GM10847 (cell line): ENCODE results near the gene SP8.

Source experiments
- POLR2A ChIP-seq: IDR thresholded peaks from 2 replicates; pipeline ENCODE4 v1.6.1; 2011; ENCODE audit not compliant: insufficient read length; ENCODE audit errors: extremely low read depth

Gene SP8

GRCh38 chr7:20786779-20787659 is at the start of gene SP8:
TSS of gene SP8 (minus strand) at chr7:20786886. CDS start at chr7:20786798, 88 bp downstream.
- TF ChIP-seq POLR2A, result no peak

- no peak for TF ChIP-seq POLR2A
Observed at GRCh38 chr7:20835111-20835750, 48.5 kb upstream of the SP8 start.

DNA sequence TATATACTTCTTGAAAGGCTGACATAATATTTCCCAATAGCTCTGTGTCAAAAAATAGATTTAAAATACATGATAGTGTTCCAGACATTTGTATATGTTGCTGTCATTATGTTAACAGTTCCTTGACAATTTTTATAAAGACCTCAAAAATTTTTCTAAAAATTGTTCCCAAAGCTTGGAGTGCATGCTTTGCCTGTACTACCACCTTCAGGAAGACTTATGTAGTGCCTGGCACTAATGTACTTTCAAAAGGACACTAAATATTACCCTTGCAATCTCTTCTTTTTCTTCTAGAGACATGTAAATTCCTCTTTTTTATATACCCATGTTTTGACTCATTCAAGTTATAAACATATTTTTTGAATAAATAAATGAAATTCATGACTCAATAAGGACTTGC is 48.0 kb upstream of the SP8 start:
- TF ChIP-seq POLR2A, result no peak

- TF ChIP-seq POLR2A, result no peak
Observed at GRCh38 chr7:20831956-20832355, 45.3 kb upstream of the SP8 start.

DNA sequence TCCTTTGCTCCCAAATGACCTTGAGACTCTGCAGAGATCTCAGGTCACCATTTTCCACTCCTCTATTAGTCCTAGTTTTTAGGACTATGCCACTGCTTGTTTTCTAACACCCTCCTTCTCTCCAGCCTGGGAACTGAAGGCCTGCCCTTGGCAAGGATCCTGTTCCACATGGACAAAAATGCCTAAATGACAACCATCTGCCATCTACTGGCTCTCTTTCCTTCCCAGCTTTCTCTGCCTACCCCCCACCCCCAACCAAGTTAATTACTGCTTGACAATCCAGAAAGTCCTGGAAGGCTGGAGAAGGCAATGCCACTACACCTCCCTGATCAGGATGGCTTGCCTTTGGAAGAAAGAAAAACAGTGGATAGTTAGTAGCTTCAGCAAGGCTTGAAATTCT is 44.8 kb upstream of the SP8 start:
- no peak for TF ChIP-seq POLR2A

GRCh38 chr7:20828947-20829346 is 42.3 kb upstream of the SP8 start:
- no peak for TF ChIP-seq POLR2A

DNA sequence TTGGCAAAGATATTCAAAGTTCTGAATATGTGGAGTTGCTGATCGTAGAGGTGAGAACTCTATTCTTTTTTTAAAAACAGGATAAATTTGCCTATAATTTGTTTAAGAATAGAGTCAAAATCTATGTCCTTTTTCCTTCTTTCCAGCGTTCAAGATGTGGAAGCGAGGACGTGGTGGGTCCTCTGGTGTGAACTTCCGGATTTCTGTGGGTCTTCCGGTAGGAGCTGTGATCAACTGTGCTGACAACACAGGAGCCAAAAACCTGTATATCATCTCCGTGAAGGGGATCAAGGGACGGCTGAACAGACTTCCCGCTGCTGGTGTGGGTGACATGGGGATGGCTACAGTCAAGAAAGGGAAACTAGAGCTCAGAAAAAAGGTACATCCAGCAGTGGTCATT is 40.5 kb upstream of the SP8 start:
- TF ChIP-seq POLR2A, result no peak

GRCh38 chr7:20826243-20826642 is 39.6 kb upstream of the SP8 start:
- no peak for TF ChIP-seq POLR2A

- no peak for TF ChIP-seq POLR2A
Observed at GRCh38 chr7:20825555-20825954, 38.9 kb upstream of the SP8 start.

- no peak for TF ChIP-seq POLR2A
Observed at GRCh38 chr7:20816372-20816959, 29.8 kb upstream of the SP8 start.

- no peak for TF ChIP-seq POLR2A
Observed at GRCh38 chr7:20804345-20804744, 17.7 kb upstream of the SP8 start.

DNA sequence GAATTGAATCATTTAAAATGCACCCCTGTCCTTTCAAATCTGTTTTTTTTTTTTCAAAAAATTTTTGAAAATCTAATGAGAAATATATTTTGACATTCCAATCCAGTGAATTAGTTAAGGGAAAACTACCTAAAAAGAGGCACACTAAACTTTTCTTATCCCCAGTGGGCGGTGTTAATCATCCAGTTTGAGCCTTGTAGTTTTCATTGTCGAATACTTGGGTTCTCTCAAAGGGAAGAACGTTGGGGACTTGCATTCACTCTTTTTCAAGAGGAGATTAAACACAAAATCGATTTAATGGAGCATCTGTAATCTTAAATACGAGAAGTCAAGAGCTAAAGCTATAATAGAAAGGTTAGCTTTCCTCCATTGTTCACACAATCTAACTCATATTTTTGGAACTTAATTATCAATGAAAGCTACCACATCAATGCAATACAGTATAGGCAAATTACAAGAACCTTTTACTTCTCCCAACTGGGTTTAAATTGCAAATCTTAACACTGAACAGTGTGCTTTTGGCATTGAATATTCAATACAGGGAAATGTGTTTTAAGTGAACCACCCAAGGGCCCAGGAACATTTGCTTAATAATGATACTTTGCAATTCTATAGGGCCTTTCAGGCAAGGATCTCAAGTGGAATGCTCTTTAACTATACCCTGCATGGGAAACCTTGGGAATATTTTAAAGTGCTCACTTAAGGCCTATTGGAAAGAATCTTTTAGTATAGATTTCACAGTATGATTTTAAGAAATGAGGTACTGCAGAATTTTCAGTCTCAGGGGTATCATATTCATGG is 13.1 kb upstream of the SP8 start:
- no peak for TF ChIP-seq POLR2A

DNA sequence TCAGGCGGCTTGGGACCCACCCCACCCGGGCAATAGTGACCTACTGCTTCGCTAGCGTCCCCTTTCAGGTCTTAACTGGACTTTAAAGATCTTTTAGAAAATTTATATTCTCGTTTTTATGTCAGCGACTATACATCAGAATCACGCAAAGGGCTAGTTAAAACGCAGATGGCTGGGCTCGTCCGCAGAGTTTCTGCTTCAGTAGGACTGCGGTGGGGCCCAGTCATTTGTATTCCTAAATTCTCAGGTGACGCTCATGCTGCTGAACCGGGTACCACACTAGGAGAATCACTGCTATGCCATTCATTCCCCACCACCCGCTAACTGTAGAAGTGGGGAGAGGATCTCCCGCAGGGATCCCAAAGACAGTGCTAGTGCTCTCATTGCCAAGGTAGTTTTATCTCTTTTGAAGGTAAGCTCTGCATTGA is 12.0 kb upstream of the SP8 start:
- TF ChIP-seq POLR2A, result no peak

- TF ChIP-seq POLR2A, result no peak
Observed at GRCh38 chr7:20798081-20798693, 11.5 kb upstream of the SP8 start.

DNA sequence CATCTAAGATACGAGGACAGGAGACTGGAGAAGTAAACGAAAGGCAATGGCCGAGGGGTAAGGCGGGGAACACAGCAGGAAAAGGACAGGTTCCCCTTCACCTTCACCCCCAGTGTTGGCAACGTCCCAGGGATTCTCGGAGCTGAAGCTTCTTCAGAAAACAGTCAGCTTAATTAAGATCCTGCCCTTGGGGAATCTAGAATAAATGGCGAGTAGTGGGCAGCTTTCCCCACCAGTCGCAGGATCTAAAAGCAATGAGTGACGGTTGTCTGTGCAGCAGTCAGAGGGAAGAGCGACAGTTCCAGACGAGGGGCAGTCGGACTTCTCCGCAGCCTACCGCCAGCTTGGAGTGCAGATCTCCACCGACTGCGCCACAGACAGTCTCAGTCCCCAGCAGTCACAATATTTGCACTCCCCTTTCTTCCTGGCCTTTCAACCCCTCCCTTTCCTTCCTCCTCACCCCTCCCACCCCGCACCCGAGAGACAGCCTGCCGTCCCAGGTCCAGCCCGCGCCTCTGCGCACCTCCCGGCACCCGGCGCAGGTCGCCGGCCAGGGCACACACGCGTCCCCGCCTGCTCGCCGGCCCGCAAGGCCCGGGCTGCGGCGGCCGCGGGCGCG is 10.9 kb upstream of the SP8 start:
- no peak for TF ChIP-seq POLR2A

DNA sequence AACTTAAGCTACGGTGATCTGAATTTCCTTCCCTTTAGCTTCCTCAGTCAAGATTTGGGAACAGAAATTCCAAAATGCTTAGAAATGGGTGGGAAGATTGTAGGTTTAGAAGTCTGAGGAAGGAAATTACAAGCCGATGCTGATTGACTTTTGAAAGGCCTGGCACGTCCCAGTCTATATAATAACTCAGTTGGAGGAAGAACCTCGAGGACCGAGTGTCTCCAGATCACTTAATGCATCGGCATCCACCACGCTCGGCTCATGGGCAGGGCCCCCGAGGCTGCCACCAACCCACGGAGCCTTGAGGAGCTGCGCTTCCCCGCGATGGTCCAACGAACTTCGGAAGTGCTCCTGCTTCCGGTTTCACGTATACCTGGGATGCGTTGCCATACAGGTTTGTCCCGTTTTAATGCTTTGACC is 10.4 kb upstream of the SP8 start:
- TF ChIP-seq POLR2A, result no peak
